GM12865 (cell line): ENCODE data around the gene CDCA7L.
A peak's percentile ranks its signal among the peaks of the same experiment; 100 is the strongest.
"Not testable (repeated sequence)": the region's sequence is repeated elsewhere in the genome, so short reads cannot be mapped to it uniquely, and the experiment has no call there.

Experiments
- DNase-seq: peaks from one replicate; pipeline ENCODE4 v3.0.0; 2010; ENCODE audit warnings: low read depth
- H3K4me3 ChIP-seq: 2 replicates; pipeline ENCODE4 v1.5.1; 2011; ENCODE audit warnings: mild to moderate bottlenecking, low read depth, low read length, control low read depth
- CTCF ChIP-seq: IDR thresholded peaks from 2 replicates; pipeline ENCODE4 v1.5.1; 2011; ENCODE audit warnings: low read length, control low read depth, low read depth, inconsistent platforms; ENCODE audit not compliant: insufficient read depth; ENCODE audit errors: missing control alignments

CDCA7L gene

GRCh38 chr7:21898265-21898930, 47.3 kb downstream of the CDCA7L start:
- peak; percentile 51 for DNase-seq
- H3K4me3 ChIP-seq, result no peak overlapping the region
- no peak for TF ChIP-seq CTCF

GRCh38 chr7:21893401-21893800, 52.3 kb downstream of the CDCA7L start:
- H3K4me3 ChIP-seq, result no peak overlapping the region
- DNase-seq, result no peak
- no peak for TF ChIP-seq CTCF

- no peak for TF ChIP-seq CTCF
- H3K4me3 ChIP-seq, result no peak overlapping the region
- DNase-seq, result no peak
Measured at GRCh38 chr7:21891291-21891690, 54.4 kb downstream of the CDCA7L start.

- TF ChIP-seq CTCF, result no peak
- no peak overlapping the region for H3K4me3 ChIP-seq
- DNase-seq, result no peak
Measured at GRCh38 chr7:21887779-21888178, 57.9 kb downstream of the CDCA7L start.

DNA sequence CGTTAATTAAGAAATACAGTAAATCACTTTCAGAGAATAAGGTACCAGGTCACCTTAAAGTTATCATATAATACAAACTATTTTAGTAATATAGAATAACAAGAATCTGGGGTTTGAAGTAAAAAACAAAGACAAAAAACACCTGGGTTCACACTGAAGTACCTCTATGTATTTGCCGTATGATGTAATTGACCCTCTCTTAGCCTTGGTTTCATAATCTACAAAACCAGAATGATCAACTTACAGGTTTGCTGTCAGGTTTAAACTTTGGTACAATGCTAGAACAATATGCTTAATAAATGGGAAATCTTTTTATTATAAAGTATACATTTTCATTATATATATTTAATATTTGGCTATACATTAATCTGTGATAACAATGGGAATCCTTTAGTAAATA, 58.3 kb downstream of the CDCA7L start:
- TF ChIP-seq CTCF, result no peak
- no peak overlapping the region for H3K4me3 ChIP-seq
- DNase-seq, result no peak

DNA sequence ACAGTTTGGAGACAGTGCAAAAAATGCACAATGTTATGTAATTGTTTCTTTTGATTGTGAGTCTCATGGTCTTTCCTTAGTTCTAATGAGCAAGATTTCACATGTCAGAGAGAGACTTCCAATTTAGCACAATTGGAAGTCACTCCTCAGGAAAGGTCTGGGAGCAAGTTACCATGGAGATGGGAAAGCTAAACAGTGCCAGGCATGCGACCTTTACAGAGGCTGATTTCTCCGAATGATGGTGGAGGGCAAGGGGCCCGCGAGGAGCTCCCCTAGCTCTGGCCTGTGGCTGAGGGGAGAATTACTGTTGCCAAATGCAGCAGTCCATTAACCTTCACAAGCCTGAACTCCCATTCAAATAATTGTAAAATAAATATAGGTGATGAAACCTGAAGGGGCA, 59.3 kb downstream of the CDCA7L start:
- DNase-seq, result no peak
- no peak for TF ChIP-seq CTCF

GRCh38 chr7:21884496-21884895, 61.2 kb downstream of the CDCA7L start:
- TF ChIP-seq CTCF, result no peak
- H3K4me3 ChIP-seq, result no peak overlapping the region
- no peak for DNase-seq

More for the DNA sequence above, 59.3 kb downstream of the CDCA7L start:
- H3K4me3 ChIP-seq, result no peak overlapping the region

DNA sequence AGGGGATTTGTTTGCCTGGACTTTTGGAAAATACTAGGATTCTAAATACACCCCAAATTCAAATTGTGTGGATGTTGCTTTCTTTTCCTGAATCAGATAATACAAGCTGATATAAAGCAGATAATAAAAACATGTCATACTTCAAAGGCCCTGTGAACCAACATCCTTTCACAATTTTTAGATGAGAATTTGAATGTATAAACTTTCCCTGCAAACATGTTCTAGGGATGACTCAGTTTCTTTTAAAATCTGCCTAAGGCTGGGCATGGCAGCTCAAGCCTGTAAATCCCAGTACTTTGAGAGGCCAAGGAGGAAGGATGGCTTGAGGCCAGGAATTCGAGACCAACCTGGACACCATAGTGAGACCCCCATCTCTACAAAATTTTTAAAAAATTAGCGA, 62.2 kb downstream of the CDCA7L start:
- not testable (repeated sequence) for H3K4me3 ChIP-seq, DNase-seq
